ENCODE results near the gene KRT77.

GRCh38 chr12:52661668-52662067 lies 41.7 kb downstream of the KRT77 start:
- TF ChIP-seq POLR2A (IDR thresholded peaks at IDR 0.05), result no peak
- TF ChIP-seq CTCF (IDR thresholded peaks at IDR 0.05), result no peak
